NB4 (cell line): ENCODE measurements around the gene ALMS1.

Source experiments
- CTCF ChIP-seq: IDR thresholded peaks from one replicate; pipeline ENCODE4 v1.5.1; 2012; ENCODE audit warnings: low read depth, low read length
- MAX ChIP-seq: IDR thresholded peaks from 2 replicates; pipeline ENCODE4 v1.6.1; 2011; ENCODE audit warnings: low read depth, low read length
- MYC ChIP-seq: IDR thresholded peaks from 2 replicates; pipeline ENCODE4 v1.6.1; 2011; ENCODE audit warnings: low read depth, low read length
- POLR2A ChIP-seq: IDR thresholded peaks from 2 replicates; pipeline ENCODE4 v1.6.1; 2011; ENCODE audit warnings: mild to moderate bottlenecking; ENCODE audit not compliant: insufficient read length; ENCODE audit errors: extremely low read depth

GRCh38 chr2:73651591-73652230 is 266.1 kb downstream of the ALMS1 start:
- TF ChIP-seq CTCF (no peak), MYC (no peak), POLR2A (no peak), MAX (no peak)
